SK-N-SH treated with all-trans-retinoic acid at 6 μM for 48 hours (cell line): ENCODE data around the gene CPTP.

Source experiments
- CREB5 ChIP-seq: fragments of 250-450 bp; sonication (Bioruptor Pico); IDR thresholded peaks from 2 replicates; pipeline ENCODE4 v1.5.1; 2020; ENCODE audit warnings: low read depth, mild to moderate bottlenecking, moderate library complexity
- GLIS3 ChIP-seq: fragments of 250-450 bp; sonication (Bioruptor Pico); IDR thresholded peaks from 2 replicates; pipeline ENCODE4 v1.5.0; 2020; ENCODE audit warnings: mild to moderate bottlenecking, moderate library complexity
- PATZ1 ChIP-seq: fragments of 250-450 bp; sonication (Bioruptor Pico); IDR thresholded peaks from 2 replicates; pipeline ENCODE4 v1.8.0; 2020; ENCODE audit warnings: mild to moderate bottlenecking, moderate library complexity, borderline replicate concordance
- ZNF565 ChIP-seq: fragments of 450-650 bp; formaldehyde crosslinking; conservative IDR thresholded peaks from 2 replicates; pipeline ENCODE4 v1.5.0; 2020; ENCODE audit warnings: low read depth, mild to moderate bottlenecking, moderate library complexity

GRCh38 chr1:1354271-1355247 lies 30.0 kb downstream of the CPTP start:
- no peak for TF ChIP-seq CREB5 (CRISPR knock-in tag)
- no peak for TF ChIP-seq ZNF565 (CRISPR knock-in tag)
- no peak for TF ChIP-seq PATZ1
- no peak for TF ChIP-seq GLIS3
